Right ventricle myocardium superior (tissue), 1 donor: Measurements from ENCODE around the gene SSBP3. TPM values are rescaled to one million over a fixed set of nuclear protein-coding genes. Genes with fewer than 3 reads are reported as not detected.

Experiments
- ATAC-seq: fragments of 200-7000 bp; cut with Tn5 transposase; one replicate; pipeline ENCODE4 v1.9.1; 2020; ENCODE audit warnings: mild to moderate bottlenecking; ENCODE audit not compliant: poor library complexity
- DNase-seq: peaks from one replicate; pipeline ENCODE4 v3.0.0-alpha.2; 2020
- intact Hi-C: fragments of 100-400 bp; cut with DNase I; formaldehyde crosslinking; loops from one replicate; pipeline ENCODE4 v1.11.2; 2022
- total RNA-seq: library from RNA; stranded (reverse); fragmentation: NEBNext Ultra II Directional; extraction: Animal tissue kit (Norgen Biotek cat#: 25700); gene quantifications from one replicate; pipeline ENCODE4 v1.2.1, GENCODE V29; 2021
- donor health status: DM: no; HTN: yes; CAD: no; lungs with severe emphysema.

SSBP3 gene
- total RNA-seq, 1 donor from 2014 or later: 49.1 TPM

- no peak for DNase-seq
- ATAC-seq: peak; percentile 78
- intact Hi-C loops: loop anchor here (5.0 kb wide), 1 partner anchor 96 kb away; no protein-coding TSS in a partner anchor
These were observed 100.2 kb downstream of the SSBP3 start for GRCh38 chr1:54305906-54306514.

DNA sequence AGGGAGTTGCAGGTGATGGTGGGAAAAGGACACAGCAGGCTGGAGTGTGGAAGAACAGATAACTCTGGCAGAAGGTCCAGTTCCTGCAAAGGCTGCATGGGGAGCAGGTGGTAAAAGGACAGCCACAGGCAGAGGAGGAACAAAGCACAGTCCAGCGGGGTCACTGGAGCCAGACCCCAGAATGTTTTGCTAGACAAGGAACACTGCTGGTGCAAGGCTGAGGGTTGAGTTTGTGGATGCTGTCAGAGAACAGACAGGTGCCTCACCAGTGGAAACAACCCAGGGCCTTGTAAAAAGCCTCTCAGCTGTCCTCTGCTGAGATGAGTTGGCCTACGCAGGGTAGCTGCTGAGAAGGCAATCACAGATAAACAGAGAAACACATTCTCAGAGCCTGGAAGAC is 101.7 kb downstream of the SSBP3 start:
- intact Hi-C loops: no loop called here
- DNase-seq: no peak
- no peak for ATAC-seq

DNA sequence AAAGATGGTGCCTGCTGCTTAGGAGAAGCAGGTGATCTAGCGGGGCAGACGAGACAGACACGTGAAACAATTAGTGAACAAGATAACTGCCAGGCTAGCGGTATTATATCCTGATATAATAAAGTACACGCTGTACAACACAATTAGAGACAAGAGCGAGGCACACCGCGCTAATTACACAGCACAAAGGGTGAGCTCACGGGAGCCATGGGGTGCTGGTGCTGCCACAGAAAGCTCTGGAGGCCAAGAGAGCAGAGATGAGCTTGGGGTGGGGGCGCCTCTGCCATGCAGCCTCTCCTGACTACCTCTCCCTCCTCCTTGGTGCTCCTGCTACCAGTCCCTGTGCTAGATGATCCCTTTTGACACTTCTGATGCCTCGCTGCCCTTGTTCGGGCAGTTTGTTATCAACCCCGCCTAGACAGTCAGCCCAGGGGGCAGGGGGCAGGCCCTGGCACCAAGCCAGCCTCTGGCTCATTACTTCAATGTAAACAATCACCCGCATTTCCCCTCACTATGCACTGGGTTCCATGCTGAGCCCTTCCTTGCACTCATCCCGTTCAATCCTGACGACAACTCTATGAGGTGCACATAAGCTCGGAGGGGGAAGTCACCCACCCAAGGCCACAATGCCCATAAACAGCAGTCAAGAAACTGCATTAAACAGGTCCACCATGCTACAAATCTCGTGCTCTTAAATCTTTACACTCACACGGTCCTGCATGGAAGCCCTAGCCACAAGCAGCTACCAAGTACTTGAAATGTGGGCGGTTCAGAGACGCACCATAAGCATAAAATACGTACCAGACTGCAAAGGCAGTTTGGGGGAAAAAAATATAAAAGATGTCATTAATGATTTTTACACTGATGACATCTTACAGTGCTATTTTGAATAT is 103.0 kb downstream of the SSBP3 start:
- intact Hi-C loops: no loop called here
- ATAC-seq (peak; percentile 3), DNase-seq (no peak)

DNA sequence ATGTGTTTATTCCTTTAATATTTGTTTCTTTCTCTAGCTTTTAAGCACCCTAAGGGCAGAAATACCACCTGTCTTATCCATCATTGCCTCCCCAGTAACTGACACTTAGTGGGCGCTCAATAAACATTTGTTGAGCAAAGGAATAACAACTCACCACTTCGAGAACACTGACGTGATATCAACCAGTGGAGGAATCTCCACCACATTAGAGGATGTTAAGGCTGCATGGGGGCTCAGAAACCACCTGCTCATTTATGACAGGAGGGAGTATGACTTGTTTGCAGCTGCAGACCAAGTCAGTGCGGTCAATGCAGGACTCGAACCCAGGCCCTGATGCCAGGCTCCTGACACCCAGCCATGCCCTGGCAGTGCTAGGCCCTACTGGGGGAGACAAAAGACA is 103.6 kb downstream of the SSBP3 start:
- intact Hi-C loops: no loop called here
- ATAC-seq (no peak), DNase-seq (no peak)

- DNase-seq (no peak), ATAC-seq (no peak)
- intact Hi-C loops: no loop called here
These were observed 104.7 kb downstream of the SSBP3 start for GRCh38 chr1:54301497-54301896.

DNA sequence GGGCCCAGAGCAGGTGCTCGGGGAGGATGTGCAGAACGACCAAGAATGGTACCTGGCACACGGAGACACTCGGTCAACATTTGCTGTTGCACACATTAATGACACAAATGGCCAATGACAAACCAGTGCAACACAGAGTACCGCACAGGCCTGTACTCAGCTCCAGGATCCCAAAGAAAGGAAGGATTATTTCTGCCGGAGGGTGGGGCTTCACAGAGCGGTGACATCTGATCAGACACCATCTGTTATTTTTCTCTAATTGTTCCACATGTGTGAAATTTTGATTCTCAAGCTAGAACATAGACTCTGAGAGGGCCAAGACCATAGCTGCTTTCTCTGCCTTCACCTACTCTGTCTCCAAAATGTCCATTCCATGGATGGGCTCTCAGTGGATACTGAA is 105.8 kb downstream of the SSBP3 start:
- DNase-seq: no peak
- intact Hi-C loops: no loop called here
- ATAC-seq: no peak

GRCh38 chr1:54299037-54299436 is 107.2 kb downstream of the SSBP3 start:
- DNase-seq (no peak), ATAC-seq (peak; percentile 58)
- intact Hi-C loops: no loop called here

GRCh38 chr1:54298284-54299033 is 107.7 kb downstream of the SSBP3 start:
- no peak for DNase-seq
- ATAC-seq: peak; percentile 13
- intact Hi-C loops: no loop called here

DNA sequence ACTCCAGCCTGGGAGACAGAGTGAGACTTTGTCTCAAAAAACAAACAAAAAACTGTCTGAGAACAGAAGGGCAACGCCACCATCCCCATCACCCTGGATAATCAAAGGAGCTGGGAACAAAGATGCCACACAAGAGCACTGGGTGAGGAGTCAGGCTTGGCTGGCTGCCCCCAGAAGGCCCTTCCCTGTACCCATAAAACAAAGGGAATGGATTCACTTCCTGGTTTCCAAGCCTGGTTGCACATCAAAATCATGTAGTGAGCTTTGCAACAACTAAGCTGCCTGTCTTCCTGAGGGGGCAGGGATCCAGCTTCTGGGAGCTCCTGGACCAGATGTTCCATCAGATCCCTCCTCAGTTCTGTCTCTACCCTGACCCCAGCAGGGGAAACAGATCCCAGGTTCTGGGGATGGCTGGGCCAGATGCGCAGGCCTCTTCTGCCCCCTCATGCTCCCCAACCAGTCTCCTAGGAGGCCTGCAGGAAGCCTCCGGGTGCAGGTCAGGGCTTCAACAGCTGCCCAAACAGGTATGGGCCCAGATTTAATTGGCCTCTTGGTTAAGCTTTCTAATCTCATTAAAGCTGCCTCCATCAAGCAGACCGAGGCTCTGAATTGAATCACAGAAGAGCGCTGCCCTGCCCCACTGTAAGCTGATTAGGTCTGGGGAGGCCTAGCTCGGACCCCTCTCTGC is 108.5 kb downstream of the SSBP3 start:
- intact Hi-C loops: no loop called here
- ATAC-seq: no peak
- DNase-seq: no peak

DNA sequence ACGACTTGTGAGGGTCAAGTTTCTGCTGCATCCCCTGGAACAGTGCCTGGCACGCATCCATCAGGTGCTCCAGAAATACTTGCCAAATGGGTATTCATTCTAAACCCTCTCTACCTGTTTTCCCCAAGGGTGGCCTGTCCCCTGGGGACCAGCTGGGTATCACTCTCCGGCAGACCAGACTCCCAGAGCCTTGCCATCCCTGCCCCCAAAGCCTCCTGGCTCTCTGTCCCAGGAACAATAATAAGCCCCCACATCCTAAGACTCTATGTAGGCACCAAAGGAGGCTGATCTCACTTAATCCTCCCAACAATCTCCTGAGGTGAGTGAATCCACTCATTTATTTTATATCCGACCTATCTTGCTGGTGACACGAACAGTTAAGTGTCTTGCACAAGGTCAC is 109.5 kb downstream of the SSBP3 start:
- DNase-seq (no peak), ATAC-seq (no peak)
- intact Hi-C loops: no loop called here

GRCh38 chr1:54294887-54295286 is 111.3 kb downstream of the SSBP3 start:
- ATAC-seq: no peak
- DNase-seq: no peak
- intact Hi-C loops: no loop called here

DNA sequence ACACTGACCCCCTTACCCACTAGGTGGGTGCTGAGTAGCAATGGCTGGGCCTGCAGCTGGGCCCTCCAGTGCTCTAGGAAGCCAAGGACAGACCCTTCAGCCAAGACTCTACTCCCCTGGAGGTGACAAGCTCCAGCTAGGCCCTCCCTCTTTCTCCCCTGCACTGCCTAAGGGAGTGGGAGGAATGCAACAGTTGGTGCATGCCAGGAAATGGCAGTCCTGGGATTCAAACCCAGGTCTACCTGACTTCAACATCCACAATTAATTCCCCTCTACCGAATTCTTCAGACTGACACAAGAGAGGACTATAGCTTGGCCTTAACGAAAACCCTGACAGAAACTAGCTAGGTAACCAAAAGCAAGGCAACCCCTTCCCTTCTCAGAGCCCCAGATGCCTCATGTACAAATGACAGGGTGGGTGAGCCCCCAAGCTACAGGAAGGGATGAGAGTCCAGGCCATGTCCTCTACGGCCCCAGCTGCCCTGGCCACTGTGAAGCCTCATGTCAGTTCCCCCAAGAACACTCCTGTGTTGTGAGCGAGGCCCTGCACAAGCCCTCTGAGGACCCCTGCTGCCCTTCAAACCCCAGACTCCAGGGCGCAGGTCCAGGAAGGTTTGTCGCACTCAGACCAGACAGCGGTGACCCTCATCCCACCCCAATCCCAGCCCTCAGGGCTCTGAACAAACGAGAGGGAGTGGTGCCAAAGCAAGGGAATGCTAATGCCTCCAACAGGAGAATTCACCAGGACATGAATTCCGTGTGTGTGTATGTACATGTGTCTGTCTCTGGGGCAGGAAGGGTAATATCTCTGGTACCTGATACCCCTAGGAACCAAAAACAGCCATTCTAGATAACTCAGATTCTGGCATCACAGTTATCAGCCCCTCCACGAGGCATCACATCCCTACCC is 113.9 kb downstream of the SSBP3 start:
- DNase-seq (no peak), ATAC-seq (peak; percentile 8)
- intact Hi-C loops: no loop called here

GRCh38 chr1:54291276-54292001 is 114.8 kb downstream of the SSBP3 start:
- ATAC-seq: no peak
- DNase-seq: no peak

DNA sequence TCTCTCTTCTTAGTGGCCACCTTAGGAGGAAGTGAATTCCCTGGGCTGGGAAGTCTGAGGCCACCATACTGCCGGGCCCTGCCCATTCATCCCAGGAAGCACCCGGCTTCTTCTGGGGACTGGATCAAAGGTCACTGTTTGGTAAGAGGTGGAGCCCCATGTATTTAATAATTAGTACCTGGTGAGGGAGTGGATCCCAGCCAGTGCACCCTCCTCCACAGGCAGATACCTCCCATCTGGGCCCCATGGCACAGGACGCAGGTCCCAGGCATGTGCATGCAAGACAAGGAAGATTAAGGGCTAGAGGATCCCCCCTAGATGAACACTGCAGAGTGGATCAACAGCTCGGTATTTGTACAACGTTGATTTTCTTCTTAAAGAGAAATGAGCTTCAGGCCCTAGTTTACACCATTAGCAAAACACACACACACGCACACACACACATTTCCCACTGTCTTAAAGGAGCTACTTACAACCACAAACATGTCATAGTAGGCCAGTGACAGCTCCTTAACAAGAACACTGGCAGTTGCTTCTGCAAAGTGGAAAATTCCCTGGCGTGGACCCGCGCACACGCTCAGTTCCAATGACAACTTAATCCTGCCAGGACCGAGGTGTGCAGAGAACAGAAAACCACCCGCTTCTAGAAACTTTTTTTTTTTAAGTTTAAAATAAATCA is 115.5 kb downstream of the SSBP3 start:
- ATAC-seq (peak; percentile 40), DNase-seq (no peak)
- intact Hi-C loops: no loop called here

More at GRCh38 chr1:54291276-54292001, 114.8 kb downstream of the SSBP3 start:
- intact Hi-C loops: no loop called here

DNA sequence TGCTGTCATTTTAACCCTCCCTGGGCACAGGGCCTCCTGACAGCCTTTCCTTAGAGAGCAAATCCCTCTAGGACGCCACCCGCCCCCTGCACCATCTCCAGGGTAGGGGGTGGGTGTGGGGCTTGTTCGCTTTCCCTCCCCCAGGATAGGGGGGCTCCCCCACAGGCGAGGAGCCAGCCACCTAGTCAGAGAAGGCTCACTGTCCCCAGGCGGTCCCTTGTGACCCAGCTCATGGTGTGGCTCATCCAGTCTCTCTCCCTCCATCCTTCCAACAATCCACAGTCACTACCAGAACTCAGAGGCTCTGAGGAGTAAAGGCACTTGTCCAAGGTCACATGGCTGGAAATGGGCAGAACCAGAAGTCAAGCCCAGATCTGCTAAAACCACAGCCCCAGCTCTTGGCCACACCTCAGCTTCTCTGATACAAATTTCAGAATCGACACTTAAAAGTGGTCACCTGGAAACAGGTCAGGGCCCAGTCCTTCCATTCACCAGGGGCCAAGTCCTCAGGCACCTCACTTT is 116.4 kb downstream of the SSBP3 start:
- DNase-seq: no peak
- intact Hi-C loops: no loop called here
- no peak for ATAC-seq

DNA sequence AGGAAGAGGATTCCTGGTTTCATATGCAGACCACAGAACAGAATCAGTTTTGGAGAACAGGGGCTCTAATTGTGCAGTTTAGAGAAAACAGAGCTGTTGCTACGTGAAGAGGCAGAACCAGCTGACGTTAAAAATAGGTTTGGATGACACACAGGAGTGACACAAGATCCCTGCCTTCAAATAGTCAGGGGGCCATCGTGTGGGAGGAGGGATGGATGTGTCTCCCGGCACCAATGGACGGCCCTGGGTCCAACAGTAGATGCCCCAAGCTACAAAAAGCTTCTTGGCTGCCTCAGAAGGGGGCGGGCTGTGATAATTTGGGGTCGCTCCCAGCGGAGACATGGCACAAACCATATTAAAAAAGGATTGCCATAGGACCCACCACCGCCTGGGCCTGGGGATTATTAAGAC is 118.4 kb downstream of the SSBP3 start:
- peak; percentile 51 for ATAC-seq
- intact Hi-C loops: no loop called here
- no peak for DNase-seq
